HG03135 (cell line): ENCODE measurements around the gene B4GALT2.

ENCODE experiments used
- ATAC-seq: cut with Tn5 transposase; IDR thresholded peaks from one replicate; pipeline ENCODE4 v1.9.1; 2021; ENCODE audit warnings: mild to moderate bottlenecking, moderate library complexity; ENCODE audit not compliant: unreplicated experiment

The B4GALT2 gene

DNA sequence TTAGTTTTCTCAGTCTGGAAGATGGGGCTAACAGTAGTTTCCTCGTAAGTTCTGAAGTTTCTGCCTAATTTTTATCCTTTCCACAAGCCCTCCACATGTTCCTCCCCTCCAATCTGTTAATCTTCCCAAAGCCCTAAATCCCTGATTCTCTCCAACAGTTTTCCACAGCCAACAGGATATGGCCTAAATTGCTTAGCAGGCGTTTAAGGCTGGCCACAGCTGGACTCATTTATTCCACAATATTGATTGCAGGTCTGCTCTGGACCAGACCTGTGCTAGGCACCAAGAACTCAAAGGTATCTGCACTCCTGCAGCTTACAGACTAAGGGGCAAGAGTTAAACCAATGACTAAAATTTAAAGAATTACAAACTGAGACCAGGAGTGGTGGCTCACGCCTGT is 48.3 kb downstream of the B4GALT2 start:
- no peak for ATAC-seq

DNA sequence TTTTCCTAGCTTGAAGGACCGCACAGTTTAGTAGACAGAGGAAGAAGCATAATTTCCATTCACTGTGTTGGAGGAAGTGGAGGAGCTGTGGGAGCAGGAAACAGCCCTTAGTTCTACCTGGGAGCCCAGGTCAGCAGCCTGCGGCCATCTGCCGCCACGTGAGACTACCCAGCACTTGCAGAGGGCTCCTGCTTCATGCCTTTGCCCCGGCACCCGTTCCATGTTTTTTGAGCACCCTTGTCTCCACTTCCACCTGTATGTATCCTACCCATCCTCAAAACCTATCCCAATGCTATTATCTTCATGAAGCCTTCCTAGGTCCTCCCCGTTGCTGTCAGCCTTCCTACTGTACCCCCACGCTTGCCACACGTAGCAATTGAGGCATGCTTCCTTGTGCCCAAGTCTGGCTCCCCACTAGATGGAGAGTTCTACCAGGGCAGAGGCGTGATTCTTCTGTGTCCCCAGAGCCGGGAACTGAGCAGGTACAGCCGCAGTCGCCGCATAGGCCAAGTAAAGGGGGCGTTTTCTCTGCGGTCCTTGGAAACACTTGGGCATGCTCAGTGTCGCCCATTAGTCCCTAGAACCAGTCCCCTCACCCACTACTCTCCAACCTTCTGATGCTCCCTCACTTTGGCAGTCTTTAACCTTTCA is 50.4 kb downstream of the B4GALT2 start:
- ATAC-seq: peak; percentile 14

DNA sequence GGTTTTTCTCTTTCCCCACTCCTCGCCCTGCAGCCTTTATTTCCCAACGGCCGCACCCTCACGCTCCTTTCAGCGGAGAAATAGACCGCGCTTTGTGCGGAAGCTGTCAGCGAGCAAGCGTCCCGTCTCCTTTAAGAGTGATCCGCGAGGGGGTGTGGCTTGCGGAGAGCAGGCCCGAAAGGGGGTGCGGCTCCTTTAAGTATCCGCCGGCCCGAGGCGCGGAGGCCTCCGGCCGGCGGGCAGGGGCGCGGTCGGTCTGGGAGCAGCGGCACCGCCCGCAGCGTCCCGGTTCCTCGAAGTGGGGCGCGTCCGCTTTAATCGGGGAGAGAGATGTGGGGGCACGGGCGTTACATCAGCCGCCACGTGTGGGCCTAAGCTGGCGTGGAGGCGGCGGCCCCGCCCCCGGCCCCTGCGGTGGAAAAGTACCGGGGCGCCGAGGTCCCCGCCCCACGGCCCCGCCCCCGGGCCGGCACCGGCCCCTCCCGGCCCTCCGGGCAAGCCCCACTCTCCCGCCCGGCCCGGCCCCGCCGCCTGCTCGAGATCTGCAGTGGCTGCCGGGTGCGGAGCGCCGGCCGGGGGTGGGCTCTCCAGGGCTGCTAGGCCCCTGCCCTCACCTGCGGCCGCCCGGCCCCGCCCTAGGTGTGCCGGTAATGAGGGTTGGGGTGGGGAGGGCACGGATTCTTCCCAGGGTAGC is 51.0 kb downstream of the B4GALT2 start:
- peak; percentile 81 for ATAC-seq

DNA sequence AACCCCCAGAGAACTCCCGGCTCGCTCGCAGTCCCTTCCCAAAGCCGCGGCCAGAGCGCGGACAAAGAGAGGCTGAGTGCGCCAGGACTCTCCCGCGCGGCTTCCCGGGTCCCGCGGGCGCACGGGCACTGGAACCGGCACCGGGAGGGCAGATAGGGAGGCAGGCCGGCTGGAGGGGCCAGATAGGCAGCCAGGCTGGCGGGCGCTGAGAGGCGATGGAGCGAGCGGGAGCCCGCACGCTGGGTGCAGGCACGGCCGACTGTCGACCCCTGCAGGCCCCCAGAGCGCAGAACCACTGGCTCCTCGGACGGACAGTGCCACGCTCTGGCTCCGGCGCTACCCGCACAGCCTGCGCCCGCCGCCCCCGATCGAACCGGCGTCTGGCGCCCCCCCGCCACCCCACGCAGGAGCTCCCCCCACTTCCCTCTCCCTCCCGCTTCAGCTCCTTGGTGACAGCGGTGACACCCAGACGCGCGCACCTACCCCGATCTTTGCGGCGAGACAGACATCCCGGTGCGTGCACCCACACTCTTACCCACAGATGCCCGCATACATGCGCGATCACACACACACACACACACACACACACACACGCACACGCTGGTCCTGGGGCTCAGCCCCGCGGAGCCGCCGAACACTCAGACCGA is 51.7 kb downstream of the B4GALT2 start:
- ATAC-seq: peak; percentile 22

DNA sequence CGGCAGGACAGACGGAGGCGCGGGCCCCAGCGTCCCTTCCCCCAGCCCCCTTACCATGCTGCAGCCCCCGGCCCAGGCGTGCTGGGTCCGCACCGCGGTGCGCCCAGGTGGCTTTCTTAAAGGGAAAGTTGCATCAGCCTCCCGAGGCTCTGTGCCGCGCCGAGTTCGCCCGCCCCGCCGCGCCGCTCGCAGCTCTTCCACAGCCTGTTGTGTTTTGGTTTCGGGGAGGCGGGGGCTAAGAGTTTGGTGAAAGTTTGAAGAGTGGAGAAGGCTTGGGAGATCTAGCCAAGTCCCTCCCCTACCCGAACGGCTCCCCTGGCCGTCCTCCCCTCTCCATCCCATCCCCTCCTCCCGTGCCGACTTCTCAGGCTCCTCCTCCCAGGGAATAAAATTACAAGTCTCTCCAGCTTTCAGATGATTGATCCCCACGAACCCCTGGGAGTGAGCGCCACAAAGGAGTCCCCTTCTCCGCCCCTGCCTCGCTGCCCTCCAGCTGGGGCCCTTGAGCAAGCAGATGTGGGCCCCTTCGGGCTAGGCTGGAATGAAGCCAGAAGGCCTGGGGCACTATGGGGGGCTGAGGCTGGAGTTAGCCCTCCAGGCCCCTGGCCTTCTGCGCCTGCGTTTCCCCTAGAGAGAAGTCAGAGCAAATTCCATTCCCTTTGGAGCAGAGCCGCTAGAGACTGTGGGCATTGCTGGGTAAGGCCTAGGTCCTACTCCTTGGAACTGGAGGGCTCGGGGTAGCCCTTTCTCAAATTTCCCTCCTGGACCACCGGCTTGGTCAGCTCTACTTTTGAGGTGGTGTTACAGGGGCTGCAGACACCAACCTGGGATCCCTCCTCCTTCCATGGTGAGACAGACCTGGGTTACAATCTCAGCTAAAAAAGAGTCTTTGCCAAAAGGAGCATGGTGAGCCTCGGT is 52.5 kb downstream of the B4GALT2 start, which contains the start of gene SLC6A9:
TSS of gene SLC6A9 (minus strand) at position 211 of the 918 bp plus-strand sequence. CDS start 7,185 bp downstream, outside the sequence.
- ATAC-seq: no peak

GRCh38 chr1:44032170-44032790 is 53.3 kb downstream of the B4GALT2 start:
- ATAC-seq: no peak

GRCh38 chr1:44033041-44033575 is 54.1 kb downstream of the B4GALT2 start:
- no peak for ATAC-seq

DNA sequence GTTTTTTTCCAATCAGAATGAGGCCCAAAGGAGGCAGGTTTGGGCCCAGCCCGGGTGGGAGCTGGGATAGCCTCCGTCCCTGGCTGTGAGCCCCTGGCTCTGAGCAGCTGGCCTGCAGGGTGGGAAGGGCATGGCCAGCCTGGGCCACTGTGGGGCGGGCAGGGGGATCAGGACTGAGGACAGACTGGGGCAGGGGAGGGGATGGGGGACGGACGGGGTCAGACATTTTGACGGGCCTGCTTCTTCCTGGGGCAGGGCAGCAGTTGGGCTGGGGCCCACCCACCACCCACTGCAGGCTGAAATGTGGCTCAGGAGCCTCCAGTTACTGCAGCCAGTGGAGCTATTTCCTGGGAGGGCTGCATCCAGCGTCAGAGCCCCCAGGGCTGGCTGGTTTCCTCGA is 54.7 kb downstream of the B4GALT2 start:
- ATAC-seq: no peak

DNA sequence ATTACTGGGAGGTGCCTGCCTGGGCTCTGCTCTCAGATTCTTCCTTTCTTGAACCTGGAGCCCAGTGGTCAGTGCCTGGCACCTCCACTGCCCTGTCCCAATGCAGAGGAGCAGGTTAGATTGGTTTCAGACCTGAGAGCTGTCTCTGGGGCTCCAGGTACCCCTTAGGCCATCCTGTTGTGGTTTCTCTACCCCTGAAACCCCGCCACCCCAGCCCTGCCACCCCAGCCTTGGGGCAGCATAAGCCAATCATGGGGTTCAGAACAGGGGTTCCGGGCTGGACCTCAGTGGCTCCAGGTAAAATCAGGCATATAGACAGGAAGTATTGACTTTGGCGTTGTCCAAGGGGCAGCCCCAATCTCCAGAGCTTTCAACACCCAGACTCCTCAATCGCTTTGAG is 55.4 kb downstream of the B4GALT2 start:
- no peak for ATAC-seq

DNA sequence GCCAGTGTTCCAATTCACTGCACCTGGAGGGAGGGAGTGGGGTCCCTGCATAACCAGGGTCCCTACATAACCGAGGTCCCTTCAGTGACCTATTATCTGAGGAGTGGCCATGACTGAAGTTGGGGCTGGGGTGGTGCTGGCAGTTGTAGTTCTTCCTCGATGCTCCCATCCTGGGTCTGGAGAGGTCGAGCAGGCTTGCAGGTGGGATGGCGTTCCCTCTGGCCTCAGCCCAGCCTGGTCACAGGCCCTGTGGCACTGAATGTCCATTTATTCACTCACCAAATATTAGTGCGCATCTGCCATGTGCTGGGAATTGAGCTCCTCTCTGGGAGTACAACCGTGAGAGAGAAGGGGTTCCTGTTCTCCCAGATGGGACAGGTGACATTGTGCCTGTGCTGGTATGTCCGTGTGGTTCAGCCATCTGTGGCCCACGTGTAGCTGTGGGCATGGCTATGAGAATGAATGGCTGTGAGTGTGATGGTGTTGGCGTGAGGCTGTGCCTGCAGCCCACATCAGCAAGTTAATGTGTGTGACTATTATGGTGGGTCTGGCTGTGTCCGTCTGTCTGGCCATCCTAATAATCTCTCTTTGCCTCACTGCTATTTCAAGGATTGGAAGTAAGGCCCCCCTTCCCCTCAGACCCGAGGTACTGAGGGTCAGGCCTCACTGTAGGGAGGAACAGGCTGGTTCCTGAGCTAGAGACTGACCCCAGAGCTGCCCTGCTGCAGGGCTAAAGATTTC is 56.1 kb downstream of the B4GALT2 start:
- ATAC-seq: no peak

- no peak for ATAC-seq
Measured at GRCh38 chr1:44035726-44036408, 56.9 kb downstream of the B4GALT2 start.

GRCh38 chr1:44036409-44037139 is 57.6 kb downstream of the B4GALT2 start:
- ATAC-seq: no peak

GRCh38 chr1:44037154-44037553 is 58.1 kb downstream of the B4GALT2 start:
- no peak for ATAC-seq

DNA sequence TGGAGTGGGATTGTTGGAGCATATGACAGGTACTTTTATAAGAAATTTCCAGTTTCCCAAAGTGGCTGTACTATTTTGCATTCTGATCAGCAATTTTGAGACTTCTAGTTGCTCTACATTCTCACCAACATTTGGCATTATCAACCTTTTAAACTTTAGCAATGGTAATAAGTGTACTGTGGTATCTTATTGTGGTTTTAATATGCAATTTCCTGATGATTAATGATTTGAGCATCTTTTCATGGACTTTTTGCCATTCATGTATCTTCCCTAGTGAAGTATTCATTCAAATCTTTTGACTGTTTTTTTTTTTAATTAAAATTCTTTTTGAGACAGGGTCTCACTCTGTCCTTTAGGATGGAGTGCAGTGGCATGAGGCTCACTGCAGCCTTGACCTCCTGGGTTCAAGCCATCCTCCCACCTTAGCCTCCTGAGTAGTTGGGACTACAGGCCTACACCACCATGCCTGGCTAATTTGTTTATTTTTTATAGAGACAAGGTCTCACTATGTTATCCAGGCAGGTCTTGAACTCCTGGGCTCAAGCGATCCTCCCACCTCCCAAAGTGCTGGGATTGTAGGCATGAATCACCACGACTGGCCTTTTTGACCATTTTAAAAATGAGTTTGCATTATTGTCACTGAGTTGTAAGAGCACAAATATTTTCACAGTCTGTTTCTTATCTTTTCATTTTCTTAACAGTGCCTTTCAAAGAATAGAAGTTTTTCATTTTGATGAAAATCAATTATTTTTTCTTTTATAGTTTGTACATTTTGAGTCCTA is 60.1 kb downstream of the B4GALT2 start:
- no peak for ATAC-seq

- no peak for ATAC-seq
Measured at GRCh38 chr1:44040418-44040817, 61.4 kb downstream of the B4GALT2 start.
